ENCODE measurements around the gene NAV3. TPM values are rescaled to one million over a fixed set of nuclear protein-coding genes. Genes with fewer than 3 reads are reported as not detected.
A peak's percentile ranks its signal among the peaks of the same experiment; 100 is the strongest.

Gene NAV3
- total RNA-seq, 2 donors from 2014 or later = 2.6 to 6.6 TPM

DNA sequence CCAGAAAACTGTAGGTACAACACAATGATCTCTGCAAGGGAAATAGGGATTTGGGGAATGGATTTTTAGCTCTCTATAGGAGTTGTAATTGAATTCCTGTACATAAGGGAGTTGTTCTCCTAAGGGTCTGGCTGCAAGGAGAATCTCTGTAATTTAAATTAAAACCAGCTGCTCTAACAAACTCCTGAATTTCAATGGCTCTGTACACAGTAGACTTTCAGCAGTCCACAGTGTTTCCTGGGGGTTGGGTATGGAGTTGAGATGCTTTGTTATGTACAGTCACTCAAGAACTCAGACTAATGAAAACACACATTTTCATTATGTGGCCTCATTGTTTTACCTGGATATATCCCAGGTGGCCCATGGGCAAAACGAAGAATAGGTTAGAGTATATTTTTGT lies 93.2 kb downstream of the NAV3 start:
- intact Hi-C loops (cut with DNase I) = loop anchor here (10.0 kb wide), 1 partner anchor 199 kb away; no protein-coding TSS in a partner anchor
- ATAC-seq = no peak
- WGBS, 2 donors = 32 to 50% methylated on average over 1 of the region's 1 CpG

DNA sequence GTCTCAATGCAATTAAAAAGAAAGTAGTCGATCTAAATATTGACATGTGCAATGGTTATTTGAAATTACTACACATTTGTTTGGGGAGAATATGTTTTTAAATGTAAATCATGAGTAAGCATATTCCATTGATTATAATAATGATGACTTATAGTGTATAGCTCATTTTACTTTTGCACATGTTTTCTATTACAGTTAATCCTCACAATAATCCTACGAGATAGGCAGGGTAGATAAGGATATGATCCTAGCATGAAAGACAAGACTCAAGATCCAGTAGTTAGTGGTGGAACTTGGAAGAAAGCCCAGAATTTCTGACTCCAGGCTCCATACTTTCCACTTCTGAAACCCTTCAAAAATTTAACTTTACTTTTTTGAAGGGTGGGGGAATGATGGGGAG lies 94.0 kb downstream of the NAV3 start:
- no peaks in the 10 kb centered on the region for H3K9me3 ChIP-seq
- no peak overlapping the region for H3K27ac ChIP-seq
- DNase-seq = no peak
- H3K4me3 ChIP-seq = no peak overlapping the region
- 50 to 63% methylated on average over 2 of the region's 2 CpGs for WGBS, 2 donors
- no peaks in the 10 kb centered on the region for H3K4me1 ChIP-seq
- no peak for ATAC-seq
- TF ChIP-seq POLR2A (IDR thresholded peaks at IDR 0.05) = no peak
- TF ChIP-seq, protein P1, sequence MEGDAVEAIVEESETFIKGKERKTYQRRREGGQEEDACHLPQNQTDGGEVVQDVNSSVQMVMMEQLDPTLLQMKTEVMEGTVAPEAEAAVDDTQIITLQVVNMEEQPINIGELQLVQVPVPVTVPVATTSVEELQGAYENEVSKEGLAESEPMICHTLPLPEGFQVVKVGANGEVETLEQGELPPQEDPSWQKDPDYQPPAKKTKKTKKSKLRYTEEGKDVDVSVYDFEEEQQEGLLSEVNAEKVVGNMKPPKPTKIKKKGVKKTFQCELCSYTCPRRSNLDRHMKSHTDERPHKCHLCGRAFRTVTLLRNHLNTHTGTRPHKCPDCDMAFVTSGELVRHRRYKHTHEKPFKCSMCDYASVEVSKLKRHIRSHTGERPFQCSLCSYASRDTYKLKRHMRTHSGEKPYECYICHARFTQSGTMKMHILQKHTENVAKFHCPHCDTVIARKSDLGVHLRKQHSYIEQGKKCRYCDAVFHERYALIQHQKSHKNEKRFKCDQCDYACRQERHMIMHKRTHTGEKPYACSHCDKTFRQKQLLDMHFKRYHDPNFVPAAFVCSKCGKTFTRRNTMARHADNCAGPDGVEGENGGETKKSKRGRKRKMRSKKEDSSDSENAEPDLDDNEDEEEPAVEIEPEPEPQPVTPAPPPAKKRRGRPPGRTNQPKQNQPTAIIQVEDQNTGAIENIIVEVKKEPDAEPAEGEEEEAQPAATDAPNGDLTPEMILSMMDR (IDR thresholded peaks at IDR 0.05) = no peak
- H3K27me3 ChIP-seq = no peaks in the 10 kb centered on the region
- intact Hi-C loops (cut with DNase I) = loop anchor here (10.0 kb wide), 1 partner anchor 200 kb away; no protein-coding TSS in a partner anchor
- no peaks in the 10 kb centered on the region for H3K36me3 ChIP-seq (replicated peaks in 1 of 2; ENCODE audit: insufficient read depth in 1 of 2, low read depth in 2 of 2)

More for the DNA sequence above, 93.2 kb downstream of the NAV3 start:
- no peaks in the 10 kb centered on the region for H3K9me3 ChIP-seq
- TF ChIP-seq, protein P1 (IDR thresholded peaks at IDR 0.05) = no peak
- TF ChIP-seq POLR2A (IDR thresholded peaks at IDR 0.05) = no peak
- no peak for DNase-seq
- no peaks in the 10 kb centered on the region for H3K27me3 ChIP-seq
- no peaks in the 10 kb centered on the region for H3K36me3 ChIP-seq (replicated peaks in 1 of 2; ENCODE audit: insufficient read depth in 1 of 2, low read depth in 2 of 2)
- H3K4me1 ChIP-seq = no peaks in the 10 kb centered on the region
- no peak overlapping the region for H3K27ac ChIP-seq
- H3K4me3 ChIP-seq = no peak overlapping the region

DNA sequence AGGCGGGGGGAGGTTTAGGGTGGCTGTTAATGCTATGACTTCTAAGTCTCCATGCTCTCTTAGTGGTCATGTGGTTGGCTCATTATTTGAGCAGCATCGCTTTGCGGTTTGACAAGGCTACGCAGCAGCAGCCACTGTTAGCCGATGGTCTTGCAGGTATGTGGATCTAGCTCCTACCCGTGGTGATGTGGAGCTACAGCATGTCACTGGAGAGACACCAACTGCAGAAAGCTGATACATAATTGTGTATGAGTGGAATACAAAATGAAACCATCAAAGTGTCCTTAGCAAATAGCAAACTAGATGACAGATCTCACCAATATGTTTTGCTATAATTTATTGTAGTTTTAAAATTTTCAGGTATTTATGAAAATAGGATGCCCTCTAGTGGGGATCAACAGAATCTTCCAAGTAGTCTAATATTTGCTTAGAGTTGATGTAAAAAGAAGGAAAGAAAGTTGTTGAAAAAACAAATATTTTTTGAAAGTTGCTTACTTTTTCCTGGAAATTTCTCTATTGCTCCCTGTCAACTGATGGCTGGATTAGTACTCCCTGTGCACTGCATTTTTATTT lies 94.9 kb downstream of the NAV3 start:
- ATAC-seq (peak; percentile 99), DNase-seq (peak; percentile 72 to 85 (median 80))
- H3K36me3 ChIP-seq (replicated peaks in 1 of 2; ENCODE audit: insufficient read depth in 1 of 2, low read depth in 2 of 2) = no peaks in the 10 kb centered on the region
- H3K27ac ChIP-seq = no peak overlapping the region
- TF ChIP-seq POLR2A (IDR thresholded peaks at IDR 0.05) = no peak
- TF ChIP-seq, protein P1 (IDR thresholded peaks at IDR 0.05) = peak; percentile 78 to 99 (median 94)
- H3K4me1 ChIP-seq = no peaks in the 10 kb centered on the region
- no peaks in the 10 kb centered on the region for H3K27me3 ChIP-seq
- intact Hi-C loops (cut with DNase I) = loop anchor here (10.0 kb wide), 1 partner anchor 201 kb away; no protein-coding TSS in a partner anchor
- H3K4me3 ChIP-seq = no peak overlapping the region
- WGBS, 2 donors = 1 to 3% methylated on average over 6 of the region's 6 CpGs
- H3K9me3 ChIP-seq = no peaks in the 10 kb centered on the region

DNA sequence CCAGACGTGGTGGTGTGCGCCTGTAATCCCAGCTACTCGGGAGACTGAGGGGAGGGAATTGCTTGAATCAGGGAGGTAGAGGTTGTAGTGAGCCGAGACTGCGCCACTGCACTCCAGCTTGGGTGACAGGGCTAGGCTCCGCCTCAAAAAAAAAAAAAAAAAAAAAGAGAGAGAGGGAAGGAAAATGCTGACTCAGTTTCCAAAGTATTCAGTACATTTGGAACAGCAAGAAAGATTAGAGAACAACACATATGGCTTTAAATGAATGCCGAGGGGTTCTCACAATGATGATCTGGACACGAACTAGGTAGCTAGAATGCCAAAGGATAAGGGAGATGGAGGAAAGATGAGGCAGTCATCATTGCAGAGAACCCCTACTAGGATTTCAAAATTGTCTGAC lies 97.4 kb downstream of the NAV3 start:
- 70 to 79% methylated on average over 8 of the region's 8 CpGs for WGBS, 2 donors
- H3K4me1 ChIP-seq = no peaks in the 10 kb centered on the region
- no peaks in the 10 kb centered on the region for H3K36me3 ChIP-seq (replicated peaks in 1 of 2; ENCODE audit: insufficient read depth in 1 of 2, low read depth in 2 of 2)
- no peaks in the 10 kb centered on the region for H3K9me3 ChIP-seq
- DNase-seq (no peak), ATAC-seq (no peak)
- H3K4me3 ChIP-seq = no peak overlapping the region
- no peak overlapping the region for H3K27ac ChIP-seq
- H3K27me3 ChIP-seq = no peaks in the 10 kb centered on the region
- TF ChIP-seq, protein P1 (IDR thresholded peaks at IDR 0.05) = no peak
- no peak for TF ChIP-seq POLR2A (IDR thresholded peaks at IDR 0.05)
- intact Hi-C loops (cut with DNase I) = loop anchor here (10.0 kb wide), 1 partner anchor 203 kb away; no protein-coding TSS in a partner anchor

DNA sequence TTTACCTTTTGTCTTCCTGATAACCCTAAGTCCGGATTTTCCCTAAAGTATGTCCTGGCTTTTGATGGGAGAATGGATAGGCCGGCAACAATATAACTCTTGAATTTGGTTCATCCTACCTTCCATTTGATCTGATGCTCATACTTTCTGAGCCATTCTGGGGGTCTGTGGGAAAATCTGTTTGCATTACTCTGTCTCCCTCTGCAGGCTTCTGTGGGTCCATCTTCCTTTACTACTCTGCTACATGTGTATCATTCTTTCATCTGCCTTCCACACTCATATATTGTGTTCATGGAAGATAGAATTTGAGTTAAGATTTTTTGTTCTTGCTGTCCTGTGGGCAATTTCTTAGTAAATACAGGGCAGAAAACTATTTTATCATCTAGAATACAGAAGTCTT lies 101.5 kb downstream of the NAV3 start:
- WGBS, 2 donors = 75 to 77% methylated on average over 2 of the region's 2 CpGs
- intact Hi-C loops (cut with DNase I) = no loop called here

More for the DNA sequence above, 101.5 kb downstream of the NAV3 start:
- no peak for ATAC-seq
- no peak for DNase-seq
- no peaks in the 10 kb centered on the region for H3K4me1 ChIP-seq
- H3K36me3 ChIP-seq (replicated peaks in 1 of 2; ENCODE audit: insufficient read depth in 1 of 2, low read depth in 2 of 2) = no peaks in the 10 kb centered on the region
- H3K9me3 ChIP-seq = no peaks in the 10 kb centered on the region
- no peak overlapping the region for H3K4me3 ChIP-seq
- no peak for TF ChIP-seq POLR2A (IDR thresholded peaks at IDR 0.05)
- TF ChIP-seq, protein P1 (IDR thresholded peaks at IDR 0.05) = no peak
- H3K27ac ChIP-seq = no peak overlapping the region
- H3K27me3 ChIP-seq = no peaks in the 10 kb centered on the region

Measured in body of pancreas (tissue), 4 donors.